ENCODE measurements around the gene DIP2C. TPM values are rescaled to one million over a fixed set of nuclear protein-coding genes. Genes with fewer than 3 reads are reported as not detected.

The DIP2C gene
- total and polyA plus RNA-seq, 8 donors: 2.4 to 40.1 (median 21.0) TPM

- TF ChIP-seq POLR2A (IDR thresholded peaks at IDR 0.05) (no peak), EP300 (IDR thresholded peaks at IDR 0.05) (no peak), POLR2AphosphoS5 (IDR thresholded peaks at IDR 0.05) (no peak)
- TF ChIP-seq, protein P1, sequence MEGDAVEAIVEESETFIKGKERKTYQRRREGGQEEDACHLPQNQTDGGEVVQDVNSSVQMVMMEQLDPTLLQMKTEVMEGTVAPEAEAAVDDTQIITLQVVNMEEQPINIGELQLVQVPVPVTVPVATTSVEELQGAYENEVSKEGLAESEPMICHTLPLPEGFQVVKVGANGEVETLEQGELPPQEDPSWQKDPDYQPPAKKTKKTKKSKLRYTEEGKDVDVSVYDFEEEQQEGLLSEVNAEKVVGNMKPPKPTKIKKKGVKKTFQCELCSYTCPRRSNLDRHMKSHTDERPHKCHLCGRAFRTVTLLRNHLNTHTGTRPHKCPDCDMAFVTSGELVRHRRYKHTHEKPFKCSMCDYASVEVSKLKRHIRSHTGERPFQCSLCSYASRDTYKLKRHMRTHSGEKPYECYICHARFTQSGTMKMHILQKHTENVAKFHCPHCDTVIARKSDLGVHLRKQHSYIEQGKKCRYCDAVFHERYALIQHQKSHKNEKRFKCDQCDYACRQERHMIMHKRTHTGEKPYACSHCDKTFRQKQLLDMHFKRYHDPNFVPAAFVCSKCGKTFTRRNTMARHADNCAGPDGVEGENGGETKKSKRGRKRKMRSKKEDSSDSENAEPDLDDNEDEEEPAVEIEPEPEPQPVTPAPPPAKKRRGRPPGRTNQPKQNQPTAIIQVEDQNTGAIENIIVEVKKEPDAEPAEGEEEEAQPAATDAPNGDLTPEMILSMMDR (IDR thresholded peaks at IDR 0.05): no peak
- Histone ChIP-seq H3K4me1 (no peaks in the 10 kb centered on the region), H3K27ac (no peak overlapping the region), H3K27me3 (no peaks in the 10 kb centered on the region), H3K4me3 (no peak overlapping the region), H3K9me3 (no peaks in the 10 kb centered on the region), H3K36me3 (peaks cover 15 to 76% (median 64%) of the 10 kb centered on the region in 4 donors)
- WGBS, 5 donors: 92 to 96% (median 94%) methylated on average over 20 to 27 of the region's 27 CpGs
- intact Hi-C loops (cut with DNase I; ENCODE audit: low total_unique reads): no loop called here
- DNase-seq: no peak
Observed at GRCh38 chr10:344582-345200, 344.8 kb downstream of the DIP2C start.

GRCh38 chr10:343231-344220, 345.9 kb downstream of the DIP2C start:
- intact Hi-C loops (cut with DNase I; ENCODE audit: low total_unique reads): no loop called here
- no peak for TF ChIP-seq POLR2A (IDR thresholded peaks at IDR 0.05)
- no peak for TF ChIP-seq EP300 (IDR thresholded peaks at IDR 0.05)
- TF ChIP-seq POLR2AphosphoS5 (IDR thresholded peaks at IDR 0.05): no peak
- TF ChIP-seq, protein P1 (IDR thresholded peaks at IDR 0.05): no peak
- H3K9me3 ChIP-seq: no peaks in the 10 kb centered on the region
- H3K4me1 ChIP-seq: peaks cover 5 to 9% (median 9%) of the 10 kb centered on the region in 4 donors
- no peak overlapping the region for H3K4me3 ChIP-seq
- peaks cover 12 to 69% (median 60%) of the 10 kb centered on the region in 4 donors for H3K36me3 ChIP-seq
- no peak overlapping the region for H3K27ac ChIP-seq
- 74 to 90% (median 87%) methylated on average over 16 of the region's 16 CpGs for WGBS, 5 donors
- H3K27me3 ChIP-seq: no peaks in the 10 kb centered on the region
- peak in 1 of 2 donors; percentile 67 for DNase-seq

DNA sequence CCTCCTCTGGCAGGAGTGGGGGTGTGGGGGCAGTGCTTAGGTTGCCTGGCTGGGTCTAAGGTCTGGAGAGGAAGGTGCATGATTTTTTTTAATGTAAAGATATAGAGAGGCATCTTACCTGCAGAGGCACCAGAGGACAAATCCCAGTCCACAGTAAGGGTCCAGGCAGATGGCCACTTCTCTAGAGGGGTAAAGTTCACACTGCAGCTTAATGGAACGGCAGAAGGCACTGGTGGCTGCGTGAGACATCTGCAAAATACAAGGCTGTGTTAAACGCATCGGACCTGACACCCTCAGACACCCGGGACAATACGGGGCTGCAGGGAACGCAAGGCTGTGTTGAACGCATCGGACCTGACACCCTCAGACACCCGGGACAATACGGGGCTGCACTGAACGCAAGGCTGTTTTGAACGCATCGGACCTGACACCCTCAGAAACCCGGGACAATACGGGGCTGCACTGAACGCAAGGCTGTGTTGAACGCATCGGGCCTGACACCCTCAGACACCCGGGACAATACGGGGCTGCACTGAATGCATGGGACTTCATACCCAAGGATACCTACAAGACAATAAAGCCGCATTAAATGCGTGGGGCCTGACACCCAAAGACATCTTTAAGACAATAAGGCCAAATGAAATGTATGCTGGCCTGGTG, 348.3 kb downstream of the DIP2C start:
- intact Hi-C loops (cut with DNase I; ENCODE audit: low total_unique reads): no loop called here
- no peak overlapping the region for H3K4me3 ChIP-seq
- H3K27ac ChIP-seq: no peak overlapping the region
- no peak for DNase-seq
- H3K27me3 ChIP-seq: no peaks in the 10 kb centered on the region
- 92 to 96% (median 95%) methylated on average over 23 of the region's 23 CpGs for WGBS, 5 donors
- peaks cover 9 to 14% (median 13%) of the 10 kb centered on the region in 4 donors for H3K4me1 ChIP-seq
- no peak for TF ChIP-seq EP300 (IDR thresholded peaks at IDR 0.05)
- TF ChIP-seq POLR2AphosphoS5 (IDR thresholded peaks at IDR 0.05): no peak
- TF ChIP-seq, protein P1 (IDR thresholded peaks at IDR 0.05): no peak
- TF ChIP-seq POLR2A (IDR thresholded peaks at IDR 0.05): no peak
- H3K9me3 ChIP-seq: no peaks in the 10 kb centered on the region
- H3K36me3 ChIP-seq: peaks cover 5 to 73% (median 58%) of the 10 kb centered on the region in 4 donors

- TF ChIP-seq POLR2A (IDR thresholded peaks at IDR 0.05) (no peak), POLR2AphosphoS5 (IDR thresholded peaks at IDR 0.05) (no peak), EP300 (IDR thresholded peaks at IDR 0.05) (no peak)
- TF ChIP-seq, protein P1 (IDR thresholded peaks at IDR 0.05): no peak
- 87 to 95% (median 92%) methylated on average over 9 to 11 of the region's 11 CpGs for WGBS, 5 donors
- intact Hi-C loops (cut with DNase I; ENCODE audit: low total_unique reads): no loop called here
- Histone ChIP-seq H3K9me3 (no peaks in the 10 kb centered on the region), H3K4me1 (peaks cover 9 to 14% (median 13%) of the 10 kb centered on the region in 4 donors), H3K36me3 (peaks cover 5 to 78% (median 58%) of the 10 kb centered on the region in 4 donors), H3K27ac (no peak overlapping the region), H3K27me3 (no peaks in the 10 kb centered on the region), H3K4me3 (no peak overlapping the region)
- no peak for DNase-seq
Observed at GRCh38 chr10:340646-341045, 348.8 kb downstream of the DIP2C start.

Measured in stomach (tissue), 9 donors.